GM21423 (cell line): ENCODE data around the gene C14orf39.
"Not testable (repeated sequence)": the region's sequence is repeated elsewhere in the genome, so short reads cannot be mapped to it uniquely, and the experiment has no call there.

ENCODE experiments used
- ATAC-seq: cut with Tn5 transposase; IDR thresholded peaks from one replicate; pipeline ENCODE4 v1.9.1; 2021; ENCODE audit warnings: mild to moderate bottlenecking, moderate library complexity; ENCODE audit not compliant: unreplicated experiment

The C14orf39 gene

DNA sequence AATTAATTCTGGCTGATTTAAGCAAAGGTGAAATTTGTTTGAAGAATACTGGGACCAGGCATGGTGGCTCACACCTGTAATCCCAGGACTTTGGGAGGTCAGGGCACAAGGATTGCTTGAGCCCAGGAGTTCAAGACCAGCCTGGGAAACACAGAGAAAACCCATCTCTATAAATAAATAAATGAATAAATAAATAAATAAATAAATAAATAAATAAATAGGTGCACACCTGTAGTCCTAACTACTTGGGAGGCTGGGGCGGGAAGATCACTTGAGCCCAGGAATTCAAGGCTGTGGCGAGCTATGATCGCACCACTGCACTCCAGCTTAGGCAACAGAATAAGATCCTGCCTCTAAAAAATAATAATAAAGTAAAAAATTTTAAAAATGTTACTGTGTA lies 4.4 kb upstream of the C14orf39 start:
- ATAC-seq = no peak

DNA sequence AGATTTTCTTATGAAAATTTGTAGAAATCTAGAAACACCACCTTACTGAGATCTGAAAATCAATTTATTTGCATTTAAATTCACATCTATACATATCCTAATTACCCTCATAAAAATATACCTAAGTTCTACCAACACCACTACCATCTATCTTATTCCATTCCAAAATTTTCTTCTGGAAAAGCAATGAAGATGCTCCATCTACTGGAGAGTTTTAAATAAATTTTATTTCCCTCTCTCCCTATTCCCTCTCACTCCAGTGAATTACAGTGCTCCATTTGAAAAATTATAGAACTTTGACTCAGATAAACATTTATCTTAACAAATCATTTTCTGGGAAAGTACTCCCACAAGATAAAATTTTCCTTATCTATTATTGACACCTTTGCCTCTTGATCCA lies 2.3 kb upstream of the C14orf39 start:
- no peak for ATAC-seq

DNA sequence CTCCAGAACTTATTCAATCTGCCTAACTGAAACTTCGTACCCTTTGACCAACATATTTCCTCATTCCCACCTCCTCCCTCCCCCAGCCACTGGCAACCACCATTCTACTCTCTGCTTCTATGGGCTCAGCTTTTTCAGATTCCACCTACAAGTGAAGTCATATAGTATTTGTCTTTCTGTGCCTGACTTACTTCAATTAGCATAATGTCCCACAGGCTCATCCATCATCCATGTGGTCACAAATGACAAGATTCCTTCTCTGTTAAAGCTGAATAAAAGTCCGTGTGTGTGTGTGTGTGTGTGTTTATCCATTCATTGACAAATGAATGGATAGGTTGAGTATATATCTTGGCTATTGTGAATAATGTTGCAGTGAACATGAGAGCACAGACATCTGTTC lies 1.3 kb upstream of the C14orf39 start:
- no peak for ATAC-seq

DNA sequence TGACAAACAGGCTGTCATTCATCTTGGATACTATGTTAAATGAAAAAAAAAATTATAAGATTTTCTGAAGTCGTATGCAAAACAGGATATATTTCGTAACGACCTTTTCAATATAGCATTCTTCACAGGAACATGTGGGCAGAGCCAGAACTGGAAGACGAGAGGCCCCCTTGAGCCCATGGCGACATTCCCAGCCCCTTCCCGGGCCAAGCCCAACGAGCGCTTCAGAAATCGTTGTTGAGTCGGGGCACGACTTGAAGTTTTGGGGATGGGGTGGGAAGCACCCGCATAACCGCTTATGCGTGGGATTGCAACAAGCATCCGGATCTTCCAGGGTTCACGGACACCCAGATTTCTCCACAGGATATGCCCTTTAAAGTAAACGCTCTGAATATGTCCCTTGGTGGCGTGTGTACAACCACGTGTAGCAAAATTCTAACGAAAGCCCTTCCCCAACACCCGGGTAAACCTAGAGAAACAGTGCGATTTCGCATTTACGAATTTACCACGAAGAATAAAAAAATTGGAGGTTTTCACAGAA lies 736 bp downstream of the C14orf39 start:
- no peak for ATAC-seq

DNA sequence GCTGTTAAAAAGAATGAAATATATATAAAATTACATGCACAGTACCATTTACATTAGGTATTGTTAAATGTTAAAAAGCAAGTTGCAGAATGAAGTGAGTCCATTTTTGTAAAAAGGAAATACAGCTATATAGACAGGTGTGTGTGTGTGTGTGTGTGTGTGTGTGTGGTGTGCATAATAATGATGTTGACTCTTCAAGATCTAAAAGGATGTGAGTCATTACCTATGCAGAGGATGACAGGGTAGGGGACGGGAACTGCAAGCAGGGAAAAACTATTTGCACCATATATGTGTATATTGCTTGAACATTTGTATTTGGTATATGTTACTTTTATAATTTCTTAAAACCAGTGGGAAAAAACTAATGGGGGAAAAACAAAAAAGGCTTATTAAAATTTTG lies 3.1 kb downstream of the C14orf39 start:
- ATAC-seq = no peak

DNA sequence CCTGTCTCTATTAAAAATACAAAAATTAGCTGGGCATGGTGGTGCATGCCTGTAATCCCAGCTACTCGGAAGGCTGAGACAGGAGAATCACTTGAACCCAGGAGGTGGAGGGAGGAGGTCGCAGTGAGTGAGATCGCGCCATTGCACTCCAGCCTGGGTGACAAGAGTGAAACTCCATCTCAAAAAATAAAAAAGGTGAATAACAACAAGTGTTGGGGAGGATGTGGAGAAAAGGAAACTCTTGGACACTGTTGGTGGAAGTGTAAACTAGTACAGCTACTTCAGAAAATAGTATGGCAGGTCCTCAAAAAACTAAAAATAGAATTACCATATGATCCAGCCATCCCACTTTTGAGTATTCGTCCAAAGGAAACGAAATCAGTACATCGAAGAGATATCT lies 5.6 kb downstream of the C14orf39 start:
- not testable (repeated sequence) for ATAC-seq

DNA sequence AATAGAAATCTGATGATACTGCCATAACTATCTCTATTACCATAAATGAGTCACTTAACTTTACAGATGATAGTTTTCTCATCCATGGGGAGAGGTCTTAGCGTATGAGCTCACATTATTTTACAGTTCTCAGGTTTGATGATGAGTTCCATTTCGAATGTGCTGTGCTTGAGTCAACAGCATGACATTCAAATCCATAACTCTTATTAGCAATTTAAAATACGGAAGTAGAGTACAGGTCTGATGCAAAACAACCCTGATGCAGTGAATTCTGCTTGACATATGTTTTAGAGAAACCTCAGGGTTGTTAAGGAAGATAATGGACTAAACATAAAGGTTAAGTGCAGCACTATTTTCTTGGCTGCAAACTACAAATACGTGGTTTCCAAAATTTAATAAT lies 30.0 kb downstream of the C14orf39 start:
- ATAC-seq = no peak

DNA sequence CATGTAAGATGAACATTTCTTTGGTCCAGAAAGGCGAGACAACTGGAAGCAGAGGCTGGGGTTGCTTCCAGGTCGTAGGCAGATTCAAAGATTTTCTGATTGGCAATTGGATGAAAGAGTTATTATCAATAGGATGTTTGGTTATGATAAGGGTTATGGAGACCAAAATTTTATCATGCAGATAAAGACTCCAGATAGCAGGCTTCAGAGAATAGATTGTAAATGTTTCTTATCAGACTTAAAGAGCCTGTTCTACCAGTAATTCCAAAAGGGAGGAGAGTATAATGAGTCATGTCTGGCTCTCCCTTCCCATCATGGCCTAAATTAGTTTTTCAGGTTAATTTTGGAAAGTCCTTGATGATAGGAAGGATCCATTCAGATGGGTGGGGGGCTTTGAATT lies 55.6 kb downstream of the C14orf39 start:
- no peak for ATAC-seq

DNA sequence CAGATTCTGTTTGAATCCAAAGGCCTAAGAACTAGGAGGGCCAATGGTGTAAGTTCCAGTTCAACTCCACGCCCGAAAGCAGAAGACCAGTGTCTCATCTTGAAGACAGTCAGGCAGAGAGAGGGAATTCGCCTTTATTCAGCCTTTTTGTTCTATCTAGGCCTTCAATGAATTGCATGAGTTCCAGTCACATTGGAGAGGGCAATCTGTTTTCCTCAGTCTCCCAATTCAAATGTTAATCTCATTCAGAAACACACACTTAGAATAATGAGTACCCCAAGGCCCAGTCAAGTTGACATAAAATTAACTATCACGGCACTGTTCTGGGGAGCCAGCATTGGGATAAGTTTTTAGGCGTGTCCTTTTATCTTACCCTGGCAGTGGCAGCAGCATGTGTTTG lies 65.8 kb downstream of the C14orf39 start:
- ATAC-seq = no peak

DNA sequence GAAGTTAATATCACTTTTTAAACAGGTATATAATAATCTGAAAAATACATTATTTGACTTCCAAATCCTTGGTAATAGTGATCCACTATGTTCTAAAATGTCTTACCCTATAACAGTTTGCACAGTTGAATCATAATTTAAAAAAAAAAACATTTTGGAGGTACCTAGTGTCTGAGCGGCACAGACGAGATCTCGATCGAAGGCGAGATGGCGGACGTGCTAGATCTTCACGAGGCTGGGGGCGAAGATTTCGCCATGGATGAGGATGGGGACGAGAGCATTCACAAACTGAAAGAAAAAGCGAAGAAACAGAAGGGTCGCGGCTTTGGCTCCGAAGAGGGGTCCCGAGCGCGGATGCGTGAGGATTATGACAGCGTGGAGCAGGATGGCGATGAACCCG lies 88.3 kb downstream of the C14orf39 start:
- not testable (repeated sequence) for ATAC-seq

DNA sequence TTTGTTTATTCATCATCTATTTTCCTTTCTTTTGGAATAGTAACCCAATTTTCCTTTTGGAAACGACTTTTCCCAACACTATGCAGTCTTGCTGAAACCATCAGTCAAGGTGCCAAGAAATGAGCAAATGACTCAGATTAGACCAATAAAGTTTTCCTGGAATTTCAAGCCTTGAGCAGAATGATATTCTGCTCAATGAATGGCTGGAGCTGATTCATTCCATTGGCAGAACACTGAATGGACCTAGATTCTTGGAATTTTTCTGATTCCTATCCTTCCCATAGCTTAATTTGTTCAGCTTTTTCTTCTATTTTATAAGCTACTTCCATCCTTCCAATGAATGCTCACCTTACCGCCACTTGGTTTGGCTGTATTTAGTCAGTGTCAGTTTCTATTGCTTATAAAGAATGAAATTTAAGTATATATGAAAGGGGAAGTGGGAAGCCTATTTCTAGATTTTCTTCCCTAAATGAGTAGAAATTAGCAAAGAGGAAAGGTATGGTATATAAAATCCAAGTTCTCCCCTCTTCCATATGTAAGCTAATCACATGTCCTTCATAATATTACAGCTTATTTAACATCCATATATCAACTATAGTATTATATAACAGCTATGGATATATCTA lies 89.0 kb downstream of the C14orf39 start:
- ATAC-seq = no peak
